Right atrium auricular region (tissue), 2 donors: Measurements from ENCODE around the gene GBP3. TPM values are rescaled to one million over a fixed set of nuclear protein-coding genes. Genes with fewer than 3 reads are reported as not detected.
"Not testable (repeated sequence)": the region's sequence is repeated elsewhere in the genome, so short reads cannot be mapped to it uniquely, and the experiment has no call there.

ENCODE experiments used
- DNase-seq: peaks from one replicate; pipeline ENCODE4 v3.0.0-alpha.2; 2019; ENCODE audit warnings: low spot score
- H3K27ac ChIP-seq, 2 donors: fragments of 200-600 bp; sonication (generic); 1 replicate in 1 of 2; 2 replicates in 1 of 2; pipeline ENCODE4 v1.5.1; 2016 to 2019
- H3K27me3 ChIP-seq, 2 donors: fragments of 200-600 bp; sonication (generic); one replicate each; pipeline versions ENCODE4 v1.5.1 to v1.6.0; 2017 to 2019
- H3K36me3 ChIP-seq: fragments of 200-600 bp; sonication (generic); one replicate; pipeline ENCODE4 v1.5.1; 2016
- H3K4me1 ChIP-seq, 2 donors: fragments of 200-600 bp; sonication (generic); one replicate each; pipeline versions ENCODE4 v1.5.1 to v1.6.0; 2017 to 2019
- H3K4me3 ChIP-seq, 2 donors: fragments of 200-600 bp; sonication (generic); 1 replicate in 1 of 2; 2 replicates in 1 of 2; pipeline ENCODE4 v1.5.1; 2017 to 2019; ENCODE audit warnings: mild to moderate bottlenecking in 1 of 2, moderate library complexity in 1 of 2
- H3K9me3 ChIP-seq, 2 donors: fragments of 200-600 bp; sonication (generic); one replicate each; pipeline ENCODE4 v1.5.1; 2019
- CTCF ChIP-seq, 2 donors: fragments of 200-600 bp; sonication (generic); IDR thresholded peaks; one replicate each; pipeline ENCODE4 v1.5.1; 2019; ENCODE audit warnings: antibody characterized with exemption in 2 of 2
- total RNA-seq, 2 donors: library from RNA; depleted of rRNA; stranded (reverse); fragments of >200 nt; gene quantifications; one replicate each; pipeline ENCODE4 v1.1.0, GENCODE V29; 2016

GBP3 gene
- total RNA-seq, 2 donors from 2014 or later, result 5.8 to 10.4 TPM

GRCh38 chr1:89023026-89023425 is 360 bp upstream of the GBP3 start:
- Histone ChIP-seq H3K36me3 (no peaks in the 10 kb centered on the region), H3K27ac (peak overlapping the region; percentile 72 to 79), H3K4me1 (peaks cover 0 to 11% of the 10 kb centered on the region in 2 donors), H3K9me3 (peaks cover 0 to 8% of the 10 kb centered on the region in 2 donors), H3K27me3 (no peaks in the 10 kb centered on the region), H3K4me3 (peak overlapping the region in 1 of 2 donors; percentile 55)
- TF ChIP-seq CTCF (IDR thresholded peaks at IDR 0.05), result no peak
- no peak for DNase-seq

- Histone ChIP-seq H3K36me3 (peaks cover 16% of the 10 kb centered on the region), H3K4me1 (peaks cover 0 to 11% of the 10 kb centered on the region in 2 donors)
- DNase-seq, H3K27ac ChIP-seq, H3K4me3 ChIP-seq, H3K27me3 ChIP-seq, H3K9me3 ChIP-seq: not testable (repeated sequence)
These were observed 4.3 kb downstream of the GBP3 start for GRCh38 chr1:89018318-89018717.

GRCh38 chr1:89008511-89008910 is 14.2 kb downstream of the GBP3 start:
- H3K4me1 ChIP-seq, result no peaks in the 10 kb centered on the region
- H3K4me3 ChIP-seq, result no peak overlapping the region
- H3K9me3 ChIP-seq, result no peaks in the 10 kb centered on the region
- no peak for TF ChIP-seq CTCF (IDR thresholded peaks at IDR 0.05)
- H3K27ac ChIP-seq, result no peak overlapping the region
- no peaks in the 10 kb centered on the region for H3K27me3 ChIP-seq
- peaks cover 22% of the 10 kb centered on the region for H3K36me3 ChIP-seq
- DNase-seq, result no peak

- TF ChIP-seq CTCF (IDR thresholded peaks at IDR 0.05), result no peak
- no peak for DNase-seq
- Histone ChIP-seq H3K27ac (no peak overlapping the region), H3K9me3 (no peaks in the 10 kb centered on the region), H3K27me3 (no peaks in the 10 kb centered on the region), H3K4me1 (no peaks in the 10 kb centered on the region), H3K36me3 (peaks cover 15% of the 10 kb centered on the region), H3K4me3 (no peak overlapping the region)
These were observed 17.1 kb downstream of the GBP3 start for GRCh38 chr1:89005286-89006151.

- not testable (repeated sequence) for H3K27ac ChIP-seq, H3K4me1 ChIP-seq, H3K36me3 ChIP-seq, H3K4me3 ChIP-seq, H3K27me3 ChIP-seq, H3K9me3 ChIP-seq, DNase-seq
These were observed 20.5 kb downstream of the GBP3 start for GRCh38 chr1:89002176-89002575.

GRCh38 chr1:89001510-89001909 is 21.2 kb downstream of the GBP3 start:
- H3K4me1 ChIP-seq, result no peaks in the 10 kb centered on the region
- H3K27ac ChIP-seq, result no peak overlapping the region
- no peak for DNase-seq
- no peaks in the 10 kb centered on the region for H3K36me3 ChIP-seq
- TF ChIP-seq CTCF (IDR thresholded peaks at IDR 0.05), result no peak
- no peak overlapping the region for H3K4me3 ChIP-seq
- H3K9me3 ChIP-seq, result no peaks in the 10 kb centered on the region
- no peaks in the 10 kb centered on the region for H3K27me3 ChIP-seq

- H3K4me3 ChIP-seq, result no peak overlapping the region
- H3K36me3 ChIP-seq, result no peaks in the 10 kb centered on the region
- peak; percentile 32 to 74 for TF ChIP-seq CTCF (IDR thresholded peaks at IDR 0.05)
- H3K9me3 ChIP-seq, result no peaks in the 10 kb centered on the region
- H3K4me1 ChIP-seq, result peaks cover 0 to under 1% of the 10 kb centered on the region in 2 donors
- no peaks in the 10 kb centered on the region for H3K27me3 ChIP-seq
- no peak for DNase-seq
- no peak overlapping the region for H3K27ac ChIP-seq
These were observed 23.9 kb downstream of the GBP3 start for GRCh38 chr1:88998716-88999115.
